NCI-H1092 treated with DMSO at 0.1 percent for 48 hours (cell line): ENCODE results near the gene CREG2.

Experiments used
- DNase-seq: peaks from one replicate; lab custom pipeline; 2025; lab: John Stamatoyannopoulos, UW

CREG2 gene

GRCh38 chr2:101409699-101410098 is 22.4 kb upstream of the CREG2 start:
- no peak for DNase-seq

GRCh38 chr2:101408925-101409324 is 21.6 kb upstream of the CREG2 start:
- no peak for DNase-seq

DNA sequence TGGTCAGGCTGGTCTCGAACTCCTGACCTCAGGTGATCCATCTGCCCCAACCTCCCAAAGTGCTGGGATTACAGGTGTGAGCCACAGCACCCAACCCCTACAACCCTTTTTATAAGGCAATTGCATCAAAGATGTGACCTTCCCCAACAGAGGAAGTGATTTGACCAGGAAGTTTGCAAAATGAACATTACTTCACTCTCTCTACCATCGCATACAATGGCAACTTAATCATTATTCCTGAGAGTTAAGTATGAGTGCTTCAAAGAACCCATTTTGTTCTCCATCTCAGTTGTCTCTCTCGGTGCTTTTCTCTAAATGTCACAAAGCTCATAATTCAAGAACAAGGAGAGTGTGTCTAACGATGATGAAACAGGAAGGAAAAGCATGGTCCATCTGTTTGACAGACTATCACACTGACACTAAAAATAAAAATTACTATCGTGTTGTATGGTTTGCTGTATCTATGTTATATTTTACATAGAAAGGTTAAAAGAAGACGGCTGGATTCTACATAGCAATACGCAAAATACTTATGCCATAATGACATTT is 18.1 kb upstream of the CREG2 start:
- no peak for DNase-seq

DNA sequence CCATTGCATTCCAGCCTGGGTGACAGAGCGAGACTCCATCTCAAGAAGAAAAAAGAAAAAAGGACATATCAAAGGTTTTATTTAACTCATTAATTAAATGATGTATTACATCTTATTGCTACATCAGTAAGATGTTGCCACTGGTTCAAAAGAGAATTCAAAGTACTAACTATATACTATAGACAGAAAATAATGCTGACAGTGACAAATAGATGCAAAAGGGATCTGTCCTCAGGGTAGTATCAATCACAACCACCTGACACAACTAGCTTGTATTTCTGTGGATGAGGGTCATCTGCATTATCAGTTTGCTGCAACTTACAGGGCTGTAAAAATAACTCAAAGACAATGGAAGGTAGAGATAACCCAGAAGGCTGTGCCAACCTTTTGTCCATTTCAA is 16.4 kb upstream of the CREG2 start:
- DNase-seq, result no peak

GRCh38 chr2:101402630-101403029 is 15.3 kb upstream of the CREG2 start:
- DNase-seq, result no peak

DNA sequence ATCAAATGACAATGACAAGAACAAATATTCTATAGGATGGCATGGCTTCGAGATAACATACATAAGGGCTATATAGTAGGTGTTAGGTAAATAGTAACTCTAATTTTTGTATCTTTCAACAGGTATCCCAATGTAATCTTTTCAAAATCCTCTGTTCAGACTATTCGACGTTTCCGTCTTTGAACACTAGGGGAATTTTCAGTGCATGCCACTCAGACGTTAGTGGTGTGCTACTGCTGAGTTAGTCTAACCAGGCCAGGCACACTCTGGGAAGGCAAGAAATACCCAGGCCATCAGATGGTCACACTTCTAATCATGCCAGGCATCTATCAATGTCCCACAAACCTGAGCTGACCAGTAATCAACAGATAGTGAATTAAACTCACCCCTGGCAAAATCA is 14.6 kb upstream of the CREG2 start:
- no peak for DNase-seq

GRCh38 chr2:101401326-101401665 is 14.0 kb upstream of the CREG2 start:
- DNase-seq, result no peak

DNA sequence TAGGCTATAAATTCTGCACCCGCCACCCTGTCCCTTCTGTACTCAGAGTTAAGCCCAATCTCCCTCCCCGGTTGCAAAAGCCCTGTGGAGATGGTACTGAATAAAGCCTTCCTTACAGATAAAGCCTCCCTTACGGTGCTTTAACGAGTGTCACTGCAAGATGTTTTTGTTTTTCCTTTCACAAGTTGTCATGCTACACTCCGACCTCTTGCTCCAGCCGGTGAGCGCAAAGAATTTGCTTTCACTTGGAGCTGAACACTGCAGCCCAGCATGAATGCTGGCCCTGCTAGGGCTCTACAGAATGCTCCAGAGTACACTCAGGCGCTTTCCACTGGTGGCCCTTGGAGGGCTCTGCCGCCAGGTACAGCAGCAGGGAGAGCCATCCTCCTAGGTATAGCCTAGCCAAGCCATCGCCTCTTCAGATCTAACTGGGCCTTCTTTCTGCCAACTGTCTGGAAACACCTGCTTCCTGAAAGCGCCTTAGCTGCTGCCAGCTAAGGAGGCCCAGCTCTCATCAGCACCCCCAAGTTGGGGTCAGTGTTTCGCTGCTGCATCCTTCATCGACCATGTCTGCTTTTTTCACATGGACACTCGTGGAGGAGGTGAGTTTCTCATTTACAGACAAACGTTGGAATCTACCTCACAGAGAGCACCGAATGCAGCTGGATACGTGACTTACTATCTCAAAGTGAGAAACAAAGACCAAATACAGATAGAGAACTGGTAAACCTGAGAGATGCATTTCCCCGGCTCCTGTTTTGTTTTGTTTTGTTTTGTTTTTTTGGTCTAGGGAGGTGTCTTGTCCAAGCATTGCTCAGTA is 13.4 kb upstream of the CREG2 start:
- DNase-seq, result no peak

DNA sequence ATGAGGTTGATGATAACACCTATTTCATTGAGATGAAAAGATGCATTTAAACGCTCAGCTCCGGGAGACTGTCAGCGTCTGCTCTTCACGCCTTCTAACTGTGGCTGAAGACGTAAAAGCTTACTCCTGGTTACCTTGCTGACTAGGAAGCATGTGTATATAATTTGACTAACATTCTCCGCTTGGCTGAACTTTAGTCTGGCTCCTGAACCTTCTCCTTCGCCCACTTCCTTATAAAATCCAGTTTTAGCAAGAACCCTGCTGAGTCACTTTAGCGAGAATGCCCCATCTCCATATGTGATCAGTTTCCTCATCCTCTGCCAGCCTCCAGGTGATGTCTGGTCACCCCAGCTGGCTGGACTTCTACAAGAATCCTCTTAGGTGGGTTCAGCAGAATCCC is 12.7 kb upstream of the CREG2 start:
- no peak for DNase-seq

DNA sequence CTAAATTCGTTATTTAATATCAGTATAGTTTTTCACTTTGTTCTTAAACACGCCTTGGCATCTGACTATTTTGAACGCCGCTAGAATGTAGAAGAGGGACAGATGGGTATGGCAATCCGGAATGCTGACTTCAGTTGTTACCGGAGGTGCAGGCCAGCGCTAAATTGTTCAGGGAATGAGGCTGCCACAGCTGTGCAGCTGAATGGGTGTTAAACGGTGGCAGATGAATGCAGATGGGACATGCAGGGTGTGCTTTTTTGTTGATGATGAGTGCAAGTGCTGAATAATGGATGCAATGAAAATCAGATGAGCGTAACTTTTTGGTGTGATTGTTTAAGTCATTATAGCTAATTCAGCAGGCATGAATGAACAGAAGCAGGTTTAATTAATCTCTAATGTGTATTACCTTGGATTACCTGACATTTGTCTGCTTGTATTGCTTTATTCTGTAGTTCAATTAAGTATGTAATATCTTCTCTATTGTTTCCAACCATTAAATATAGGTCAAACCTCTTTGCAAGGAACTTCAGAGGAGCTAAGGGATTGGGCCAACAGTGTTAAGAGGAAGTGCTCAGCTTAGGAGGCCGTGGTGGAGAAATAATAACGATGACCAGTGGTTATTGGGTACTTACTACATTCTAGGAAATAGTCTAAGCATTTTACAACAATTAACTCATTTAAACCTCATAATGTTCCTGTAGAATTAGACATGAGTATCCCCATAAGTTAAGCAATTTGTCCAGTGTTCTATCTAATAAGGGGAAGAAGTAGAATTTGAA is 11.9 kb upstream of the CREG2 start:
- DNase-seq, result no peak

- no peak for DNase-seq
These were observed 11.0 kb upstream of the CREG2 start for GRCh38 chr2:101398116-101398821.

- no peak for DNase-seq
These were observed 9.0 kb upstream of the CREG2 start for GRCh38 chr2:101396316-101396717.

- no peak for DNase-seq
These were observed 8.4 kb upstream of the CREG2 start for GRCh38 chr2:101395545-101396315.

DNA sequence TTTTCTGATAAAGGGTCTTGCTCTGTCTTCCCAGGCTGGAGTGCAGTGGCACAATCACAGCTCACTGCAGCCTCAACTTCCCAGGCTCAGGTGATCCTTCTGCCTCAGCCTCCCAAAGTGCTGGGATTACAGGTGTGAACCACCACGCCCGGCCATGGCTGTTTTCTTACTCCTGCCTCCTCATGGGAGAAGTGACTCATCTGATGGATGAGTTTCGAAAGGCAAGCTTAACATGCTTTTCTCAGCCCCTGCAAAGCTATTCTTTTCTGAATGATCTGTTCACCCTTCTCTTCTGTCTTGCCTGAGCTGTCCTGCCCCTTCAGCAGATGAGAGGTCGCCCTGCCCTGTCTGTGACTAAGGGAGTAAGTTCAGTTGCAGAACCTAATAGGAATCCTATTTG is 929 bp upstream of the CREG2 start:
- DNase-seq, result no peak

DNA sequence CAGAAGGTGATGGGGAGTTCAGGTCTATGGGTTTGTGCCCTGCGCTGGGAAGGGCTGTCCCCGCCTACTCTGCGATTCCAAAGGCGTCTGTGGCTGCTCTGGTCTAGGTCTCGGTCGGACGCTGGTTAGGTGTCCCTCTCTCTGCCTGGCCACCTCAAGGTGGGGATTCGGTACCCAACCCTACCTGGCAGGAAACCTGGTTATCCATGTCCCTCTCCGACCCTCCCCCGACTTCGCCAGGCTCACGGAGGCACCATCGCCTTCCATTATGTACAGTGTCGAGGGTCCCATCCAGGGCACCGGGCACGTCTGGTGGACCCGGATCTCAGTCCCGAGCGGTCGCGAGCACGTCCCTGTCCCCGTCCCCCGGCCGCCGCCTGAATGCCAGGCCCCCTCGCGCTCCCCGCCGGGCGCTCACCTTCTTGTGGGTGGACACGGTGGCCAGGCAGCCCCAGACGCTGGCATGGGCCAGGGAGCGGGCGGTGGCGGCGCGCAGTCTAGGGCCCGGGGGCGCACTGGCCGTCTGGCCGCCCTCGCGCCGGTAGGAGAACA is 628 bp downstream of the CREG2 start:
- no peak for DNase-seq

DNA sequence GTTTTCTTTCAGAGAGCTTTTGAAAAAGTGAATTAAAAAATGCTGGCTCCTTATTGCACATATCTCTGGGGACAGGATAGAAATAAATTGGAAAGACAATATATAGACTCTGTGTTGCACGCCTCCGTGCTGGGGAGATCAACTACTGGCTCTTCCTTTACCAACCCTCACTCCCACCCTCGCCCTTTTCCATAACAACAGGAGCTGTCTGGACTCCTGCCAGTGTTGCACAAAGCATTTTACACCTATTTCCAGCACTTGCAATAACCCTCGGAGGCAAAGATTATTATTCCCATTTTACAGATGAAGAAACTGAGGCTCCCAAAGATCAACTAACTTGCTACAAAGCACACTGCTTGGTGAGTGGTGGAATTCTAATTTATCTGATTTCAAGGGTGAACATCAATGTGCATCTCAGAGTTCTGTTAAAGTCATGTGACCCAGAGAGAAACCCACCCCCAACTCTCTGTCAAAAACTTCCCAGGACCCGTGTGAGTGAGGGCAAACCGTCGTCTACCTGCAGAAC is 4.2 kb downstream of the CREG2 start:
- DNase-seq, result no peak

DNA sequence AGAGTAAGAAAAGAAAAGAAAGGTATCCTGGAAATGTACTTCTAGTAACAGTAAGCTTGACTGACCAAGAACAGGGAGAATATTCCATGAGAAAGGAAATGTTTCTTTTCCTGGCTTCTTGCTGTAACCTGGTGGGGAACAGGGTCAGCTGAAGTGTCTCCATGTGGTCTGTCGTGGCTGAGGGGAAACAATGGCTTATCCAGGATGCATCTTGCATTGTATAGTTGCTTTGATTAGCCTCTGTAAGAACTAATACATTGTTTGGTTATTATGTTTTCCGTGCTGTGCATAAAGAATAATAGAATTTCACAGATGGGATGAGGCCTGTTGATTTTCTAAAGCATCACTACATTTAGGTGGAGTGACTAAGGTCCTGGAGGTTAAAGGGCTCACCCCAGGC is 4.9 kb downstream of the CREG2 start:
- DNase-seq, result no peak

DNA sequence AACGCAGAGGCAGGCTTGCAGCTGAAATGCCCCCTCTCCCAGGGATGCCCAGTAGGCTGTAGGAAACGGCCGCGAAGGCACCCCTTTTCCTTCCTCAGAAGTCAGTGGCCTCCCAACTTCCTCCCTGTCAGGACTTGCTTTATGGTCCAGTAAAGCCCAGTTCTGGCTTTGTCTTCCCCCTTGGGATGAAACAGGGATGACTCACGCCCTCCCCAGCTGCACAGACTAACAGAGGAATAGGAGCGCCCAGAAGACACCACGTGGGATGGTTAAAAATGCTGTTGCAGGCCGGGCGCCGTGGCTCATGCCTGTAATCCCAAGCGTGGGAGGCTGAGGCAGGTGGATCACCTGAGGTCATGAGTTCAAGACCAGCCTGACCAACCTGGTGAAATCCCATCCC is 6.9 kb downstream of the CREG2 start:
- no peak for DNase-seq

DNA sequence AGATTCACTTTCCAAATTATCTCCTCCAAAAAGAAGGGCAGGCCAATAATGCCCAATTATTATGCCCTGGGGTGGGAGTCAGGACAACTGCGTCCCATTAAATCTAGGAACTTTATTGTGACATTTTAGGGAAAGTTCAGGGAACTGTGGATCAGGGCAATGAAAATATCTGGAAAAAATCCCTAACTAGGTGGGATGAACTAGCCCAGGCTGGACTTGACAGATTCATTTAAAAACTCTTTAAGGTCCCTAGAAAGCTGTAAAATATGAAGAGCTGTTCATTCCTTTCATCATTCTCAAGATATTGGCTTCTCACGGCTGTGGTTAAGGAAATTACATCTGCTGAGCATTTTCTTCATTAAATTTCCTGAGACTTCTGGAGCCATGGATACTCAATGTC is 8.2 kb downstream of the CREG2 start:
- DNase-seq, result no peak

- no peak for DNase-seq
These were observed 11.7 kb downstream of the CREG2 start for GRCh38 chr2:101375653-101376052.

DNA sequence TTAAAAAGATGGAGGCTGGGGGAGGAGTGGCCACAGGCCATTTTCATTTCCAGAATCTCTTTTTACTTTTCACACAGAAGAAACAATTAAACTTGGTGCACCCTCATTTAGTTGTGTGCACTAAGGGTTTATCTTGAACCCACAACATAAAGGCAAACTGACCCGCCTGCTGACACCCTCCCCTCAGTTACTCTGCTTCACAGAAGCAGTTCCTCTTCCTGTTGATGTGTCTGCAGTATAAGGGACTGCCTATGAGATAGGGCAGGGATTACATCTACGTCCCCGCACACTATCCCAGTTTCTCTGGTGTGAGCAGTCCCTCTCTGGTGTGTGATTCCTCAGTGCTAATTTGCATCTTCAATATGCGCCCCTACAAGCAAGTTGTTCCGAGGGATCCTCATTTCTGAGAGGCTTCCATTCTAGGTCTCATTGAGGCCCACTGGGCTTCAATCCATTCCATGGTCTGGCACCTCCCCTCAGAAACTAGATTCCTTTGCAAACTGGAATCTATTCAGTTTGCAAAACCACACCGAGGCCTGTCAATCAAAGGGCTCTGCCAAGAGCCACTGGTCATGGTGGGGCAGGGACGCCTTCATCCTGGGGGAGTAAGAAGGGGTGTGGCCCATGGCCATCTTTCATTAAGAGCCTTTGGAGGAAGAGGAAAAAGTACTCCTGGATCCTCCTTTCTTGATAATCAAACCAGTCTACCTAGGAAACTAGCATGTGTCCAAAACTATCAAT is 12.3 kb downstream of the CREG2 start:
- DNase-seq, result no peak
